Mesenchymal stem cell (in vitro differentiated cells and primary cell): ENCODE measurements around the gene ACTRT2.

Experiments
- DNase-seq: peaks from one replicate; pipeline ENCODE4 v3.0.0-alpha.2; 2013
- H2AFZ ChIP-seq: one replicate; pipeline ENCODE4 v1.6.1; 2013; ENCODE audit warnings: low read depth, mild to moderate bottlenecking, control low read depth, inconsistent platforms, low read length, moderate library complexity
- H2AK5ac ChIP-seq: 2 replicates; pipeline ENCODE4 v1.6.1; 2013; ENCODE audit warnings: low read length, moderate library complexity, mild to moderate bottlenecking, inconsistent platforms; ENCODE audit not compliant: severe bottlenecking
- H2BK120ac ChIP-seq: one replicate; pipeline ENCODE4 v1.6.1; 2013; ENCODE audit warnings: low read depth, mild to moderate bottlenecking, inconsistent platforms, low read length, moderate library complexity
- H2BK12ac ChIP-seq, 2 experiments: one replicate each; pipeline ENCODE4 v1.6.1; 2013; ENCODE audit warnings: inconsistent platforms in 2 of 2, low read length in 2 of 2, mild to moderate bottlenecking in 2 of 2, moderate library complexity in 2 of 2, control low read depth in 1 of 2
- H2BK15ac ChIP-seq: one replicate; pipeline ENCODE4 v1.6.1; 2013; ENCODE audit warnings: mild to moderate bottlenecking, low read depth, inconsistent platforms; ENCODE audit not compliant: poor library complexity, severe bottlenecking
- H2BK5ac ChIP-seq: 2 replicates; pipeline ENCODE4 v1.6.1; 2013; ENCODE audit warnings: low read depth, mild to moderate bottlenecking, low read length, control low read depth, inconsistent platforms; ENCODE audit not compliant: poor library complexity, severe bottlenecking
- H3K14ac ChIP-seq, 2 experiments: one replicate each; pipeline ENCODE4 v1.6.1; 2013; ENCODE audit warnings: inconsistent platforms in 2 of 2, low read length in 2 of 2, control low read depth in 1 of 2, mild to moderate bottlenecking in 1 of 2, moderate library complexity in 1 of 2
- H3K18ac ChIP-seq, 2 experiments: one replicate each; pipeline ENCODE4 v1.6.1; 2013; ENCODE audit warnings: inconsistent platforms in 2 of 2, low read length in 2 of 2, control low read depth in 1 of 2, low read depth in 1 of 2, mild to moderate bottlenecking in 1 of 2
- H3K23ac ChIP-seq, 2 experiments: one replicate each; pipeline ENCODE4 v1.6.1; 2013; ENCODE audit warnings: inconsistent platforms in 2 of 2, low read length in 2 of 2, mild to moderate bottlenecking in 2 of 2, moderate library complexity in 2 of 2, control low read depth in 1 of 2
- H3K27ac ChIP-seq: 2 replicates; pipeline ENCODE4 v1.5.1; 2013; ENCODE audit warnings: mild to moderate bottlenecking, moderate library complexity, low read length, control low read depth, inconsistent platforms; ENCODE audit not compliant: poor library complexity, severe bottlenecking
- H3K27me3 ChIP-seq, 2 experiments: 2 replicates each; pipeline versions ENCODE4 v1.6.1 to v1.7.0; 2013; ENCODE audit warnings: low read length in 2 of 2, mild to moderate bottlenecking in 2 of 2, moderate library complexity in 2 of 2, control low read depth in 1 of 2, inconsistent platforms in 1 of 2; ENCODE audit not compliant: control insufficient read depth in 1 of 2, insufficient read depth in 1 of 2
- H3K36me3 ChIP-seq, 2 experiments: 2 replicates each; pipeline versions ENCODE4 v1.6.1 to v1.7.0; 2013; ENCODE audit warnings: low read length in 2 of 2, control low read depth in 1 of 2, inconsistent platforms in 1 of 2, low read depth in 1 of 2, mild to moderate bottlenecking in 1 of 2; ENCODE audit not compliant: insufficient read depth in 2 of 2, control insufficient read depth in 1 of 2
- H3K4ac ChIP-seq, 2 experiments: one replicate each; pipeline ENCODE4 v1.6.1; 2013; ENCODE audit warnings: inconsistent platforms in 2 of 2, low read length in 2 of 2, mild to moderate bottlenecking in 2 of 2, moderate library complexity in 2 of 2, control low read depth in 1 of 2, low read depth in 1 of 2
- H3K4me1 ChIP-seq: 2 replicates; pipeline ENCODE4 v1.6.1; 2013; ENCODE audit warnings: low read depth, low read length, control low read depth; ENCODE audit not compliant: control insufficient read depth, insufficient read depth
- H3K4me2 ChIP-seq: 2 replicates; pipeline ENCODE4 v1.6.1; 2013; ENCODE audit warnings: low read length, mild to moderate bottlenecking, inconsistent platforms; ENCODE audit not compliant: poor library complexity, severe bottlenecking
- H3K4me3 ChIP-seq, 2 experiments: 2 replicates each; pipeline versions ENCODE4 v1.5.1 to v1.7.0; 2013; ENCODE audit warnings: low read length in 2 of 2, mild to moderate bottlenecking in 2 of 2, control low read depth in 1 of 2, low read depth in 1 of 2; ENCODE audit not compliant: insufficient read depth in 1 of 2
- H3K79me1 ChIP-seq: replicated peaks from 2 replicates; pipeline ENCODE4 v1.6.1; 2013; ENCODE audit warnings: mild to moderate bottlenecking, control low read depth, low read length, inconsistent platforms; ENCODE audit not compliant: poor library complexity, severe bottlenecking
- H3K9ac ChIP-seq: 2 replicates; pipeline ENCODE4 v1.7.0; 2013; ENCODE audit warnings: mild to moderate bottlenecking, low read length, moderate library complexity
- H3K9me3 ChIP-seq: 2 replicates; pipeline ENCODE4 v1.7.0; 2013; ENCODE audit warnings: mild to moderate bottlenecking, low read length; ENCODE audit not compliant: control insufficient read depth
- H4K8ac ChIP-seq: one replicate; pipeline ENCODE4 v1.6.1; 2013; ENCODE audit warnings: inconsistent platforms, mild to moderate bottlenecking, low read length, moderate library complexity
- H4K91ac ChIP-seq: one replicate; pipeline ENCODE4 v1.6.1; 2013; ENCODE audit warnings: mild to moderate bottlenecking, low read length, inconsistent platforms
- whole genome bisulfite sequencing: methylation state at CpG from one replicate; pipeline ENCODE4 v1.1.7; 2013; ENCODE audit warnings: mixed read lengths; 5-methylcytosine and 5-hydroxymethylcytosine counted together

ACTRT2 gene

GRCh38 chr1:2989185-2989584 lies 32.1 kb upstream of the ACTRT2 start:
- Histone ChIP-seq H3K23ac (no peak overlapping the region), H3K9me3 (peaks cover 18% of the 10 kb centered on the region), H3K27me3 (peaks cover 0 to 11% of the 10 kb centered on the region in 2 experiments), H4K8ac (no peak overlapping the region), H4K91ac (no peak overlapping the region), H2BK5ac (no peak overlapping the region), H2BK15ac (no peak overlapping the region), H3K79me1 (no peaks in the 10 kb centered on the region), H3K4me1 (no peaks in the 10 kb centered on the region), H2BK120ac (no peak overlapping the region), H2BK12ac (no peak overlapping the region), H3K4ac (no peak overlapping the region), H2AFZ (peak overlapping the region; percentile 19), H3K18ac (no peak overlapping the region), H3K4me2 (no peak overlapping the region), H2AK5ac (no peak overlapping the region), H3K36me3 (no peaks in the 10 kb centered on the region), H3K4me3 (no peak overlapping the region), H3K9ac (no peak overlapping the region), H3K27ac (no peak overlapping the region), H3K14ac (no peak overlapping the region)
- WGBS = 49% methylated on average over 2 of the region's 2 CpGs
- DNase-seq = no peak

GRCh38 chr1:2989976-2990375 lies 31.3 kb upstream of the ACTRT2 start:
- H3K4me3 ChIP-seq = no peak overlapping the region
- no peak overlapping the region for H4K8ac ChIP-seq
- no peak overlapping the region for H3K23ac ChIP-seq
- H2BK12ac ChIP-seq = no peak overlapping the region
- no peak overlapping the region for H3K27ac ChIP-seq
- H2BK120ac ChIP-seq = no peak overlapping the region
- H3K4ac ChIP-seq = no peak overlapping the region
- DNase-seq = no peak
- H2BK15ac ChIP-seq = no peak overlapping the region
- 83% methylated on average over 7 of the region's 7 CpGs for WGBS
- H3K4me2 ChIP-seq = no peak overlapping the region
- no peak overlapping the region for H3K14ac ChIP-seq
- H3K9ac ChIP-seq = no peak overlapping the region
- peaks cover 0 to 3% of the 10 kb centered on the region in 2 experiments for H3K27me3 ChIP-seq
- no peak overlapping the region for H2BK5ac ChIP-seq
- no peak overlapping the region for H4K91ac ChIP-seq
- no peak overlapping the region for H2AK5ac ChIP-seq
- H3K79me1 ChIP-seq = no peaks in the 10 kb centered on the region
- H3K9me3 ChIP-seq = peaks cover 23% of the 10 kb centered on the region
- H3K18ac ChIP-seq = no peak overlapping the region
- no peaks in the 10 kb centered on the region for H3K36me3 ChIP-seq
- no peak overlapping the region for H2AFZ ChIP-seq
- no peaks in the 10 kb centered on the region for H3K4me1 ChIP-seq

GRCh38 chr1:2990376-2991115 lies 30.7 kb upstream of the ACTRT2 start:
- Histone ChIP-seq H3K27me3 (no peaks in the 10 kb centered on the region), H3K23ac (no peak overlapping the region), H3K4ac (no peak overlapping the region), H3K9ac (no peak overlapping the region), H3K4me3 (no peak overlapping the region), H2AFZ (no peak overlapping the region), H3K9me3 (peaks cover 25% of the 10 kb centered on the region), H2BK5ac (no peak overlapping the region), H3K36me3 (no peaks in the 10 kb centered on the region), H3K18ac (no peak overlapping the region), H2BK120ac (no peak overlapping the region), H3K27ac (no peak overlapping the region), H3K79me1 (no peaks in the 10 kb centered on the region), H2BK12ac (no peak overlapping the region), H3K4me1 (no peaks in the 10 kb centered on the region), H3K4me2 (no peak overlapping the region), H3K14ac (no peak overlapping the region), H4K8ac (no peak overlapping the region), H4K91ac (no peak overlapping the region), H2BK15ac (no peak overlapping the region), H2AK5ac (no peak overlapping the region)
- DNase-seq = no peak
- WGBS = 86% methylated on average over 20 of the region's 20 CpGs

GRCh38 chr1:2991753-2992495 lies 29.3 kb upstream of the ACTRT2 start:
- Histone ChIP-seq H4K91ac (no peak overlapping the region), H2BK5ac (no peak overlapping the region), H2BK12ac (no peak overlapping the region), H3K27ac (no peak overlapping the region), H2BK15ac (no peak overlapping the region), H3K4me2 (no peak overlapping the region), H3K36me3 (no peaks in the 10 kb centered on the region), H2AFZ (no peak overlapping the region), H3K23ac (no peak overlapping the region), H3K79me1 (no peaks in the 10 kb centered on the region), H2AK5ac (no peak overlapping the region), H3K14ac (no peak overlapping the region), H3K18ac (no peak overlapping the region), H3K4me3 (no peak overlapping the region), H2BK120ac (no peak overlapping the region), H3K9ac (no peak overlapping the region), H3K4ac (no peak overlapping the region), H3K4me1 (no peaks in the 10 kb centered on the region), H3K27me3 (no peaks in the 10 kb centered on the region), H4K8ac (no peak overlapping the region), H3K9me3 (peaks cover 29% of the 10 kb centered on the region)
- DNase-seq = no peak
- 75% methylated on average over 18 of the region's 18 CpGs for WGBS
